ENCODE data around the gene GLI1.

GLI1 gene

GRCh38 chr12:57518176-57518919 lies 58.8 kb downstream of the GLI1 start:
- Histone ChIP-seq H3K4me3 (replicated peaks; ENCODE audit: insufficient read depth, low read length) (peak overlapping the region; percentile 90), H3K27ac (replicated peaks) (peak overlapping the region; percentile 18; the same call in 1 of the 2 replicates)

GRCh38 chr12:57518920-57519795 lies 59.6 kb downstream of the GLI1 start:
- H3K4me3 ChIP-seq (replicated peaks; ENCODE audit: insufficient read depth, low read length), result peak overlapping the region; percentile 90
- H3K27ac ChIP-seq (replicated peaks), result peak overlapping the region; percentile 88
- peak in 1 of 2 experiments; percentile 51 for DNase-seq (ENCODE audit: low read depth in 1 of 2, low spot score in 1 of 2)
- H3K27me3 ChIP-seq (ENCODE audit: insufficient read depth, poor library complexity, severe bottlenecking), result no peaks in the 10 kb centered on the region
- TF ChIP-seq POLR2AphosphoS5 (IDR thresholded peaks at IDR 0.05; ENCODE audit: low read depth), result no peak; the same call in 1 of the 2 replicates
- peak; percentile 33; the same call in 1 of the 2 replicates for TF ChIP-seq SPI1 (IDR thresholded peaks at IDR 0.05; ENCODE audit: borderline replicate concordance, low read depth)
- TF ChIP-seq, protein P1, sequence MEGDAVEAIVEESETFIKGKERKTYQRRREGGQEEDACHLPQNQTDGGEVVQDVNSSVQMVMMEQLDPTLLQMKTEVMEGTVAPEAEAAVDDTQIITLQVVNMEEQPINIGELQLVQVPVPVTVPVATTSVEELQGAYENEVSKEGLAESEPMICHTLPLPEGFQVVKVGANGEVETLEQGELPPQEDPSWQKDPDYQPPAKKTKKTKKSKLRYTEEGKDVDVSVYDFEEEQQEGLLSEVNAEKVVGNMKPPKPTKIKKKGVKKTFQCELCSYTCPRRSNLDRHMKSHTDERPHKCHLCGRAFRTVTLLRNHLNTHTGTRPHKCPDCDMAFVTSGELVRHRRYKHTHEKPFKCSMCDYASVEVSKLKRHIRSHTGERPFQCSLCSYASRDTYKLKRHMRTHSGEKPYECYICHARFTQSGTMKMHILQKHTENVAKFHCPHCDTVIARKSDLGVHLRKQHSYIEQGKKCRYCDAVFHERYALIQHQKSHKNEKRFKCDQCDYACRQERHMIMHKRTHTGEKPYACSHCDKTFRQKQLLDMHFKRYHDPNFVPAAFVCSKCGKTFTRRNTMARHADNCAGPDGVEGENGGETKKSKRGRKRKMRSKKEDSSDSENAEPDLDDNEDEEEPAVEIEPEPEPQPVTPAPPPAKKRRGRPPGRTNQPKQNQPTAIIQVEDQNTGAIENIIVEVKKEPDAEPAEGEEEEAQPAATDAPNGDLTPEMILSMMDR (IDR thresholded peaks at IDR 0.05; ENCODE audit: insufficient read depth, low read length), result no peak

More at GRCh38 chr12:57518176-57518919, 58.8 kb downstream of the GLI1 start:
- H3K27me3 ChIP-seq (ENCODE audit: insufficient read depth, poor library complexity, severe bottlenecking), result no peaks in the 10 kb centered on the region
- no peak for DNase-seq (ENCODE audit: low read depth in 1 of 2, low spot score in 1 of 2)
- no peak for TF ChIP-seq GABPA (IDR thresholded peaks at IDR 0.05; ENCODE audit: low read depth)
- TF ChIP-seq, protein P2, sequence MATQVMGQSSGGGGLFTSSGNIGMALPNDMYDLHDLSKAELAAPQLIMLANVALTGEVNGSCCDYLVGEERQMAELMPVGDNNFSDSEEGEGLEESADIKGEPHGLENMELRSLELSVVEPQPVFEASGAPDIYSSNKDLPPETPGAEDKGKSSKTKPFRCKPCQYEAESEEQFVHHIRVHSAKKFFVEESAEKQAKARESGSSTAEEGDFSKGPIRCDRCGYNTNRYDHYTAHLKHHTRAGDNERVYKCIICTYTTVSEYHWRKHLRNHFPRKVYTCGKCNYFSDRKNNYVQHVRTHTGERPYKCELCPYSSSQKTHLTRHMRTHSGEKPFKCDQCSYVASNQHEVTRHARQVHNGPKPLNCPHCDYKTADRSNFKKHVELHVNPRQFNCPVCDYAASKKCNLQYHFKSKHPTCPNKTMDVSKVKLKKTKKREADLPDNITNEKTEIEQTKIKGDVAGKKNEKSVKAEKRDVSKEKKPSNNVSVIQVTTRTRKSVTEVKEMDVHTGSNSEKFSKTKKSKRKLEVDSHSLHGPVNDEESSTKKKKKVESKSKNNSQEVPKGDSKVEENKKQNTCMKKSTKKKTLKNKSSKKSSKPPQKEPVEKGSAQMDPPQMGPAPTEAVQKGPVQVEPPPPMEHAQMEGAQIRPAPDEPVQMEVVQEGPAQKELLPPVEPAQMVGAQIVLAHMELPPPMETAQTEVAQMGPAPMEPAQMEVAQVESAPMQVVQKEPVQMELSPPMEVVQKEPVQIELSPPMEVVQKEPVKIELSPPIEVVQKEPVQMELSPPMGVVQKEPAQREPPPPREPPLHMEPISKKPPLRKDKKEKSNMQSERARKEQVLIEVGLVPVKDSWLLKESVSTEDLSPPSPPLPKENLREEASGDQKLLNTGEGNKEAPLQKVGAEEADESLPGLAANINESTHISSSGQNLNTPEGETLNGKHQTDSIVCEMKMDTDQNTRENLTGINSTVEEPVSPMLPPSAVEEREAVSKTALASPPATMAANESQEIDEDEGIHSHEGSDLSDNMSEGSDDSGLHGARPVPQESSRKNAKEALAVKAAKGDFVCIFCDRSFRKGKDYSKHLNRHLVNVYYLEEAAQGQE (IDR thresholded peaks at IDR 0.05; ENCODE audit: insufficient replicate concordance, low read depth), result no peak

- Histone ChIP-seq H3K27ac (replicated peaks) (peak overlapping the region; percentile 88), H3K4me3 (replicated peaks; ENCODE audit: insufficient read depth, low read length) (peak overlapping the region; percentile 90), H3K27me3 (ENCODE audit: insufficient read depth, poor library complexity, severe bottlenecking) (no peaks in the 10 kb centered on the region)
- DNase-seq (ENCODE audit: low read depth in 1 of 2, low spot score in 1 of 2), result peak in 1 of 2 experiments; percentile 25
- TF ChIP-seq, protein P1 (IDR thresholded peaks at IDR 0.05; ENCODE audit: insufficient read depth, low read length), result no peak
- TF ChIP-seq POLR2AphosphoS5 (IDR thresholded peaks at IDR 0.05; ENCODE audit: low read depth) (no peak), GABPA (IDR thresholded peaks at IDR 0.05; ENCODE audit: low read depth) (no peak), SPI1 (IDR thresholded peaks at IDR 0.05; ENCODE audit: borderline replicate concordance, low read depth) (no peak)
- TF ChIP-seq, protein P2 (IDR thresholded peaks at IDR 0.05; ENCODE audit: insufficient replicate concordance, low read depth), result no peak
Measured at GRCh38 chr12:57519796-57520052, 60.1 kb downstream of the GLI1 start.
